Nephron progenitor cell (in vitro differentiated cells): ENCODE data around the gene PCDHGA4.
"Not testable (repeated sequence)": the region's sequence is repeated elsewhere in the genome, so short reads cannot be mapped to it uniquely, and the experiment has no call there.

Experiments used
- DNase-seq: peaks from one replicate; pipeline ENCODE4 v3.0.0; 2021
- H3K27ac Mint-ChIP-seq: 2 replicates; pipeline ENCODE4 v1.8.0; 2021; ENCODE audit warnings: mild to moderate bottlenecking, moderate library complexity, mixed read lengths
- H3K27me3 Mint-ChIP-seq: 2 replicates; pipeline ENCODE4 v1.8.0; 2021; ENCODE audit warnings: mild to moderate bottlenecking, low read depth, mixed read lengths; ENCODE audit not compliant: poor library complexity
- H3K36me3 Mint-ChIP-seq: 2 replicates; pipeline ENCODE4 v1.8.0; 2021; ENCODE audit warnings: low read depth, mixed read lengths
- H3K4me1 Mint-ChIP-seq: 2 replicates; pipeline ENCODE4 v1.8.0; 2021; ENCODE audit warnings: mixed read lengths
- H3K4me3 Mint-ChIP-seq: 2 replicates; pipeline ENCODE4 v1.8.0; 2021; ENCODE audit warnings: mild to moderate bottlenecking, moderate library complexity, mixed read lengths
- H3K9me3 Mint-ChIP-seq: 2 replicates; pipeline ENCODE4 v1.8.0; 2021; ENCODE audit warnings: mild to moderate bottlenecking, moderate library complexity, mixed read lengths
- CTCF ChIP-seq: fragments of 200-600 bp; sonication (generic); IDR thresholded peaks from 2 replicates; pipeline ENCODE4 v1.5.0; 2021; ENCODE audit warnings: antibody characterized with exemption

Gene PCDHGA4

GRCh38 chr5:141354900-141355469 is at the start of gene PCDHGA4:
Gene PCDHGA4 (plus strand): TSS chr5:141355021. CDS start chr5:141355108, 87 bp downstream.
- DNase-seq, result no peak
- Mint-ChIP-seq H3K36me3 (peaks cover 45% of the 10 kb centered on the region), H3K27me3 (peaks cover 2% of the 10 kb centered on the region), H3K9me3 (peaks cover 91% of the 10 kb centered on the region), H3K4me3 (no peak within 1 kb of the TSS), H3K27ac (no peak within 1 kb of the TSS), H3K4me1 (no peaks in the 10 kb centered on the region)
- no peak for TF ChIP-seq CTCF

- Mint-ChIP-seq H3K27me3 (no peaks in the 10 kb centered on the region), H3K9me3 (peaks cover 97% of the 10 kb centered on the region), H3K4me1 (no peaks in the 10 kb centered on the region), H3K36me3 (peaks cover 90% of the 10 kb centered on the region), H3K27ac (no peak overlapping the region), H3K4me3 (no peak overlapping the region)
- no peak for DNase-seq
- TF ChIP-seq CTCF, result no peak
These were observed 48.2 kb upstream of the PCDHGA4 start for GRCh38 chr5:141306630-141307029.

- Mint-ChIP-seq H3K36me3 (peaks cover 100% of the 10 kb centered on the region), H3K27ac (no peak overlapping the region), H3K4me3 (no peak overlapping the region), H3K9me3 (peaks cover 100% of the 10 kb centered on the region), H3K4me1 (no peaks in the 10 kb centered on the region), H3K27me3 (peaks cover 6% of the 10 kb centered on the region)
- no peak for TF ChIP-seq CTCF
- no peak for DNase-seq
These were observed 41.1 kb upstream of the PCDHGA4 start for GRCh38 chr5:141313711-141314110.

GRCh38 chr5:141316963-141317362 is 37.9 kb upstream of the PCDHGA4 start:
- peaks cover 100% of the 10 kb centered on the region for H3K9me3 Mint-ChIP-seq
- peaks cover 97% of the 10 kb centered on the region for H3K36me3 Mint-ChIP-seq
- H3K4me3 Mint-ChIP-seq, H3K27ac Mint-ChIP-seq, H3K4me1 Mint-ChIP-seq, DNase-seq: not testable (repeated sequence)
- H3K27me3 Mint-ChIP-seq, result peaks cover 21% of the 10 kb centered on the region

- Mint-ChIP-seq H3K9me3 (peaks cover 97% of the 10 kb centered on the region), H3K27ac (no peak overlapping the region), H3K36me3 (peaks cover 83% of the 10 kb centered on the region), H3K27me3 (peaks cover 28% of the 10 kb centered on the region), H3K4me3 (peak overlapping the region; percentile 99), H3K4me1 (no peaks in the 10 kb centered on the region)
- no peak for TF ChIP-seq CTCF
- DNase-seq, result no peak
These were observed 35.6 kb upstream of the PCDHGA4 start for GRCh38 chr5:141319202-141319601.

- no peak for DNase-seq
- H3K9me3 Mint-ChIP-seq, result peaks cover 95% of the 10 kb centered on the region
- H3K4me3 Mint-ChIP-seq, result peak overlapping the region; percentile 99
- H3K27me3 Mint-ChIP-seq, result peaks cover 28% of the 10 kb centered on the region
- peaks cover 81% of the 10 kb centered on the region for H3K36me3 Mint-ChIP-seq
- no peaks in the 10 kb centered on the region for H3K4me1 Mint-ChIP-seq
- H3K27ac Mint-ChIP-seq, result peak overlapping the region; percentile 100
- TF ChIP-seq CTCF, result no peak
These were observed 35.1 kb upstream of the PCDHGA4 start for GRCh38 chr5:141319699-141320098.
